ENCODE measurements around the gene SMAD2.
A peak's percentile ranks its signal among the peaks of the same experiment; 100 is the strongest.

SMAD2 gene
- total RNA-seq = 71.6 to 238 (median 152) reads per million in 17 experiments

- peak; percentile 83 to 97 (median 90) for DNase-seq
Observed at GRCh38 chr18:47930199-47930930, at the start of gene SMAD2. TSS of gene SMAD2 (minus strand) at chr18:47930659. CDS start at chr18:47896756, 33,903 bp downstream.

GRCh38 chr18:47979611-47980200, 49.2 kb upstream of the SMAD2 start:
- peak; percentile 15 to 55 (median 36) for DNase-seq

- no peak for DNase-seq
Observed at GRCh38 chr18:47978603-47979002, 48.1 kb upstream of the SMAD2 start.

- DNase-seq = no peak
Observed at GRCh38 chr18:47978141-47978540, 47.7 kb upstream of the SMAD2 start.

GRCh38 chr18:47975701-47976100, 45.2 kb upstream of the SMAD2 start:
- DNase-seq = no peak

GRCh38 chr18:47975105-47975504, 44.6 kb upstream of the SMAD2 start:
- no peak for DNase-seq

- DNase-seq = peak; percentile 63 to 85 (median 74)
Observed at GRCh38 chr18:47970664-47971531, 40.4 kb upstream of the SMAD2 start.

- peak; percentile 8 to 56 (median 45) for DNase-seq
Observed at GRCh38 chr18:47969816-47970215, 39.4 kb upstream of the SMAD2 start.

- no peak for DNase-seq
Observed at GRCh38 chr18:47968721-47969120, 38.3 kb upstream of the SMAD2 start.

- no peak for DNase-seq
Observed at GRCh38 chr18:47968006-47968676, 37.7 kb upstream of the SMAD2 start.

GRCh38 chr18:47964053-47964452, 33.6 kb upstream of the SMAD2 start:
- no peak for DNase-seq

- peak in 1 of 4 experiments; percentile 24 for DNase-seq
Observed at GRCh38 chr18:47961003-47961402, 30.5 kb upstream of the SMAD2 start.

GRCh38 chr18:47953471-47953931, 23.0 kb upstream of the SMAD2 start:
- peak; percentile 86 to 94 (median 90) for DNase-seq

- DNase-seq = no peak
Observed at GRCh38 chr18:47950511-47950910, 20.1 kb upstream of the SMAD2 start.

- DNase-seq = no peak
Observed at GRCh38 chr18:47949202-47949601, 18.7 kb upstream of the SMAD2 start.

GRCh38 chr18:47946889-47947288, 16.4 kb upstream of the SMAD2 start:
- DNase-seq = no peak

- DNase-seq = peak; percentile 44 to 79 (median 64)
Observed at GRCh38 chr18:47944972-47945852, 14.8 kb upstream of the SMAD2 start.

GRCh38 chr18:47936952-47937351, 6.5 kb upstream of the SMAD2 start:
- DNase-seq = peak in 3 of 4 experiments; percentile 44 to 51 (median 48)

- no peak for DNase-seq
Observed at GRCh38 chr18:47935321-47936055, 5.0 kb upstream of the SMAD2 start.

- peak; percentile 75 to 91 (median 87) for DNase-seq
Observed at GRCh38 chr18:47932603-47933002, 2.1 kb upstream of the SMAD2 start.

GRCh38 chr18:47932190-47932589, 1.7 kb upstream of the SMAD2 start:
- DNase-seq = peak in 3 of 4 experiments; percentile 16 to 53 (median 36)

Measured in suppressor macrophage (primary cell).